SK-N-SH (cell line): ENCODE measurements around the gene GLRB. TPM values are rescaled to one million over a fixed set of nuclear protein-coding genes. Genes with fewer than 3 reads are reported as not detected.

Source experiments
- CTCF ChIA-PET: fragments of 300-600, 350-600 bp; formaldehyde crosslinking; extraction: SDS; loops from one replicate; lab custom pipeline; 2021; lab: Yijun Ruan, JAX
- POLR2A ChIA-PET: fragments of 350-600 bp; sonication (Branson Sonifier 250); formaldehyde crosslinking; extraction: SDS; loops from one replicate; lab custom pipeline; 2020; ENCODE audit warnings: antibody characterized with exemption, inconsistent platforms; lab: Yijun Ruan, JAX
- DNase-seq: peaks from one replicate; pipeline ENCODE4 v3.0.0; 2012
- H2AFZ ChIP-seq: fragments of 200-600 bp; sonication (generic); 2 replicates; pipeline ENCODE4 v1.8.1; 2016; ENCODE audit warnings: antibody characterized with exemption, mild to moderate bottlenecking, low read depth
- H3F3A ChIP-seq: fragments of 200-600 bp; sonication (generic); replicated peaks from 2 replicates; pipeline ENCODE3; 2016; ENCODE audit warnings: antibody characterized with exemption, mild to moderate bottlenecking; ENCODE audit not compliant: insufficient read depth
- H3K27ac ChIP-seq, 2 experiments: fragments of 200-500 bp in 1 of 2; fragments of 200-600 bp in 1 of 2; sonication (Bioruptor generic) in 1 of 2; sonication (generic), shearing (Covaris generic) in 1 of 2; 2 replicates each; pipeline versions ENCODE4 v1.5.1 to v1.6.1; 2014 to 2016; ENCODE audit warnings: low read depth in 2 of 2, inconsistent platforms in 1 of 2, low read length in 1 of 2, mild to moderate bottlenecking in 1 of 2, mixed read lengths in 1 of 2
- H3K27me3 ChIP-seq: fragments of 200-600 bp; sonication (generic), shearing (Covaris generic); 2 replicates; pipeline ENCODE4 v1.6.1; 2016; ENCODE audit warnings: mixed run types; ENCODE audit not compliant: insufficient read depth
- H3K36me3 ChIP-seq, 2 experiments: fragments of 200-500 bp in 1 of 2; fragments of 200-600 bp in 1 of 2; sonication (Bioruptor generic) in 1 of 2; sonication (generic) in 1 of 2; replicated peaks in 1 of 2; 2 replicates each; pipeline versions ENCODE3 to v1.5.1; 2014 to 2016; ENCODE audit warnings: low read length in 1 of 2, mild to moderate bottlenecking in 1 of 2; ENCODE audit not compliant: insufficient read depth in 2 of 2, control insufficient read depth in 1 of 2
- H3K4me1 ChIP-seq, 2 experiments: fragments of 200-500 bp in 1 of 2; fragments of 200-600 bp in 1 of 2; sonication (Bioruptor generic) in 1 of 2; sonication (generic), shearing (Covaris generic) in 1 of 2; 2 replicates each; pipeline versions ENCODE4 v1.5.1 to v1.6.1; 2014 to 2016; ENCODE audit warnings: low read depth in 1 of 2, low read length in 1 of 2, mixed run types in 1 of 2; ENCODE audit not compliant: insufficient read depth in 2 of 2, control insufficient read depth in 1 of 2
- H3K4me2 ChIP-seq: fragments of 200-600 bp; sonication (generic), shearing (Covaris generic); 2 replicates; pipeline ENCODE4 v1.6.1; 2017; ENCODE audit warnings: mixed run types
- H3K4me3 ChIP-seq, 2 experiments: fragments of 200-500 bp in 1 of 2; fragments of 200-600 bp in 1 of 2; sonication (Bioruptor generic) in 1 of 2; sonication (generic), shearing (Covaris generic) in 1 of 2; 2 replicates each; pipeline versions ENCODE4 v1.5.1 to v1.8.1; 2014 to 2016; ENCODE audit warnings: low read depth in 2 of 2, inconsistent platforms in 1 of 2, low read length in 1 of 2, mild to moderate bottlenecking in 1 of 2, mixed read lengths in 1 of 2, moderate library complexity in 1 of 2
- H3K79me2 ChIP-seq: fragments of 200-600 bp; sonication (generic); 2 replicates; pipeline ENCODE4 v1.8.1; 2017; ENCODE audit warnings: mild to moderate bottlenecking; ENCODE audit not compliant: insufficient read depth
- H3K9ac ChIP-seq: fragments of 200-600 bp; sonication (generic); 2 replicates; pipeline ENCODE4 v1.6.1; 2017; ENCODE audit warnings: mixed run types
- H3K9me2 ChIP-seq: fragments of 200-600 bp; sonication (generic); 2 replicates; pipeline ENCODE4 v1.6.1; 2017; ENCODE audit warnings: mixed run types
- H3K9me3 ChIP-seq: fragments of 200-600 bp; sonication (generic); 2 replicates; pipeline ENCODE4 v1.6.1; 2017; ENCODE audit warnings: mixed run types, mild to moderate bottlenecking, moderate library complexity
- H4K20me1 ChIP-seq: fragments of 200-600 bp; sonication (generic); 2 replicates; pipeline ENCODE4 v1.6.1; 2017; ENCODE audit warnings: mild to moderate bottlenecking, mixed run types; ENCODE audit not compliant: insufficient read depth
- GABPA ChIP-seq: IDR thresholded peaks from 2 replicates; pipeline ENCODE4 v1.4.0; 2012; ENCODE audit warnings: low read depth, mild to moderate bottlenecking
- MEF2A ChIP-seq: IDR thresholded peaks from 2 replicates; pipeline ENCODE4 v1.4.0; 2012; ENCODE audit warnings: low read depth, borderline replicate concordance
- MXI1 ChIP-seq: IDR thresholded peaks from 2 replicates; pipeline ENCODE4 v1.6.1; 2012; ENCODE audit warnings: mild to moderate bottlenecking, low read depth, low read length, improper control_type of control experiment
- NFIC ChIP-seq: IDR thresholded peaks from 2 replicates; pipeline ENCODE4 v1.4.0; 2012; ENCODE audit warnings: borderline replicate concordance
- POLR2AphosphoS5 ChIP-seq: IDR thresholded peaks from 2 replicates; pipeline ENCODE4 v1.6.1; 2012; ENCODE audit warnings: low read depth, low read length
- RAD21 ChIP-seq: IDR thresholded peaks from 2 replicates; pipeline ENCODE4 v1.6.1; 2012; ENCODE audit warnings: mild to moderate bottlenecking, low read length
- RCOR1 ChIP-seq: fragments of 150-350 bp; IDR thresholded peaks from 2 replicates; pipeline ENCODE4 v1.6.1; 2017; ENCODE audit warnings: antibody characterized with exemption, low read length
- RXRA ChIP-seq: IDR thresholded peaks from 2 replicates; pipeline ENCODE4 v1.4.0; 2012; ENCODE audit warnings: low read depth, mild to moderate bottlenecking, borderline replicate concordance
- SIN3A ChIP-seq: IDR thresholded peaks from 2 replicates; pipeline ENCODE4 v1.6.1; 2012; ENCODE audit warnings: low read depth, mild to moderate bottlenecking, low read length, moderate library complexity, borderline replicate concordance
- SMC3 ChIP-seq: IDR thresholded peaks from 2 replicates; pipeline ENCODE4 v1.6.1; 2012; ENCODE audit warnings: low read depth, low read length, improper control_type of control experiment
- TAF1 ChIP-seq: IDR thresholded peaks from 2 replicates; pipeline ENCODE4 v1.6.1; 2012; ENCODE audit warnings: low read depth, mild to moderate bottlenecking, low read length, moderate library complexity, borderline replicate concordance
- TCF12 ChIP-seq: IDR thresholded peaks from 2 replicates; pipeline ENCODE4 v1.4.0; 2012
- WGBS: methylation state at CpG from one replicate; pipeline ENCODE4 v1.1.6; 2017; ENCODE audit warnings: low lambda C conversion rate; 5-methylcytosine and 5-hydroxymethylcytosine counted together
- polyA plus RNA-seq, 3 experiments: library from polyadenylated mRNA; depleted of rRNA; stranded (reverse); fragments of >200 nt; gene quantifications; 2 replicates each; pipeline ENCODE4 v1.2.3, GENCODE V29; 2012
- TF ChIP-seq, protein P1 (sequence below): fragments of 150-350 bp; IDR thresholded peaks from 2 replicates; pipeline ENCODE4 v1.6.1; 2016; ENCODE audit warnings: mild to moderate bottlenecking, low read depth, low read length
- TF ChIP-seq, protein P2 (sequence below): IDR thresholded peaks from 2 replicates; pipeline ENCODE4 v1.4.0; 2012; ENCODE audit warnings: low read depth
- TF ChIP-seq, protein P3 (sequence below): IDR thresholded peaks from 2 replicates; pipeline ENCODE4; 2012
- TF ChIP-seq, protein P4 (sequence below): fragments of 150-350 bp; IDR thresholded peaks from 2 replicates; pipeline ENCODE4 v1.6.1; 2017; ENCODE audit warnings: antibody characterized with exemption, low read length, low read depth, borderline replicate concordance

GLRB gene
- polyA plus RNA-seq, 1 of the 3 experiments (the other 2 are of a cell fraction), result 7.6 TPM

DNA sequence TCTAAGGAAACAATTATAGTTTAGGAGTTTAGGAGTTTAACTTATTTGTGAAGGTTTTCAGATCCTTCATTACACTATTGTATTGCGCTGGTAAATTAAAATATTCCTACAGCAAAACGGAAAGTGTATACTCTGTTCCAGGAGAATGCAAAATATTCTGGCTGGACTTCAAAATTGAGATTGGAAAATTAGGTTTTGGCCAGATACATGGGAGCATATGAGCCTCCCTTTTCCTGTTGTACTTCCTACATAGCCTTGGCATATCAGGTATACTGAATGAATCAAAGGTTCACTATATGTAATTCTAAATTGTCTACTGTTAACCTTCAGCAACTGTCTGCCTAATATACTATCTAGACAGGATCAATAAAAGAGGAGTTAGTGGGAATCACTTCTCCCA is 119.4 kb downstream of the GLRB start:
- TF ChIP-seq TCF12, result no peak
- no peak for TF ChIP-seq SMC3
- TF ChIP-seq, protein P1, sequence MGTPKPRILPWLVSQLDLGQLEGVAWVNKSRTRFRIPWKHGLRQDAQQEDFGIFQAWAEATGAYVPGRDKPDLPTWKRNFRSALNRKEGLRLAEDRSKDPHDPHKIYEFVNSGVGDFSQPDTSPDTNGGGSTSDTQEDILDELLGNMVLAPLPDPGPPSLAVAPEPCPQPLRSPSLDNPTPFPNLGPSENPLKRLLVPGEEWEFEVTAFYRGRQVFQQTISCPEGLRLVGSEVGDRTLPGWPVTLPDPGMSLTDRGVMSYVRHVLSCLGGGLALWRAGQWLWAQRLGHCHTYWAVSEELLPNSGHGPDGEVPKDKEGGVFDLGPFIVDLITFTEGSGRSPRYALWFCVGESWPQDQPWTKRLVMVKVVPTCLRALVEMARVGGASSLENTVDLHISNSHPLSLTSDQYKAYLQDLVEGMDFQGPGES, result no peak
- TF ChIP-seq GABPA, result no peak
- TF ChIP-seq MXI1, result no peak
- TF ChIP-seq TAF1, result no peak
- no peak for TF ChIP-seq RCOR1
- CTCF ChIA-PET, result interaction anchor here (1.0 kb wide), 1 partner anchor 225 kb away, joined by 3 read pairs; no protein-coding TSS in a partner anchor

DNA sequence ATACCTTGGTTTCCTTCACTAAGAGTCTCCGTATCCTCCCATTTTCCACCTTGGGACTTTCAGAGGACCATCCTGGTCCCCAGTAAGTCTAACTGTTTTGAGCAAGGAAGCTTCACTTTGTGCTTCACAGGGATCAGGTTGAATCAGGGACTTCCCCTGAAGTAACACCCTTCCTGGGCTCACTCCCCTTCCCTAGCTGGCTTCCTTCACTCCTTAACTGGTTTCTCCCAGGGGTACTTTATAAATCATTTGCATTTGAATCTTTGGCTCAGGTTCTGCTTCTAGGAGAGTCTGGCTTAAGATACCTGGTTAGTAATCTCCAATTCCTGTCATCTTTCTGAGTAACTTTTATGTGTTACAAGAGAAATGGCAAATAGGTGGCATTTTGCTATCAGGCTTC is 120.1 kb downstream of the GLRB start:
- CTCF ChIA-PET, result no interaction called here
- Histone ChIP-seq H3F3A (no peaks in the 10 kb centered on the region), H4K20me1 (no peaks in the 10 kb centered on the region), H3K4me1 (no peaks in the 10 kb centered on the region)
- TF ChIP-seq MXI1 (no peak), RXRA (no peak)
- TF ChIP-seq, protein P1, result no peak
- TF ChIP-seq, all 33 proteins: peak for 0
- Histone ChIP-seq H3K9me3 (no peaks in the 10 kb centered on the region), H3K9me2 (no peaks in the 10 kb centered on the region), H3K4me2 (no peak overlapping the region), H3K27ac (no peak overlapping the region), H3K9ac (no peak overlapping the region), H3K4me3 (no peak overlapping the region), H3K27me3 (no peaks in the 10 kb centered on the region; the same call in 1 of the 2 replicates), H3K36me3 (no peaks in the 10 kb centered on the region), H3K79me2 (no peaks in the 10 kb centered on the region), H2AFZ (no peak overlapping the region)
- POLR2A ChIA-PET, result no interaction called here
- no peak for DNase-seq
- 81% methylated on average over 1 of the region's 1 CpG for whole genome bisulfite sequencing

More for the DNA sequence above, 119.4 kb downstream of the GLRB start:
- H4K20me1 ChIP-seq, result no peaks in the 10 kb centered on the region
- H3K36me3 ChIP-seq, result no peaks in the 10 kb centered on the region
- POLR2A ChIA-PET, result no interaction called here
- H3K4me1 ChIP-seq, result no peaks in the 10 kb centered on the region
- no peak overlapping the region for H3K4me3 ChIP-seq
- H3F3A ChIP-seq, result no peaks in the 10 kb centered on the region
- H3K27me3 ChIP-seq, result no peaks in the 10 kb centered on the region; the same call in 1 of the 2 replicates
- no peak overlapping the region for H3K9ac ChIP-seq
- no peaks in the 10 kb centered on the region for H3K9me3 ChIP-seq
- no peak overlapping the region for H3K4me2 ChIP-seq
- H3K79me2 ChIP-seq, result no peaks in the 10 kb centered on the region
- H2AFZ ChIP-seq, result no peak overlapping the region
- 81% methylated on average over 2 of the region's 2 CpGs for WGBS
- no peak for DNase-seq
- no peak overlapping the region for H3K27ac ChIP-seq
- no peaks in the 10 kb centered on the region for H3K9me2 ChIP-seq

DNA sequence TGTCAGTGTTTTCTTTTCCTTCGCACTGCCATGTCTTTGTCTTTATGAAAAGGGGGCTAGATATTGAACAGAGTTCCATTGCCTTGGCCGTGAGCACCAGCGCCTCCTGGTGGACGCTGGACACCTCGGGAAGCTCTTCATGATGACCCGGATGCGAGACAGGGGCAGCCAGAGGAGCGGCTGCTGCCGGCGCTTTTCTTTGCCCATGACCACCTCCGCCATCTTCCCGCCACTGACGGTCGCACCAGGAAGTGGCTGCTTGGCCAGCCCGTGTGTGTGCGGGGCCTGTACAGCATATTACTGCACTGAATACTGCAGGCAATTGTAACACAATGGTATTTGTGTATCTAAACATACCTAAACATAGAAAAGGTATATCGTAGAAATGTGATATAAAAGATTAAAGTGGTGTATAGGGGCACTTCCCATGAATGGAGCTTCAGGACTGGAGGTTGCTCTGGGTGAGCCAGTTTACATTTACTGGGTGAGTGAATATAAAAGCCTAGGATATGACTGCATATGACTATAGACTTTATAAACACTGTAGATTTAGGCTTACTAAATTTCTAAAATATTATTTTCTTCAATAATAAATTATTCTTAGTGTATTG is 128.8 kb downstream of the GLRB start:
- Histone ChIP-seq H3K4me3 (no peak overlapping the region; a peak in 1 of 4 replicates), H3K27me3 (no peaks in the 10 kb centered on the region), H3K9ac (no peak overlapping the region), H3K36me3 (no peaks in the 10 kb centered on the region), H3K4me1 (no peaks in the 10 kb centered on the region), H3K9me3 (no peaks in the 10 kb centered on the region), H3K79me2 (no peaks in the 10 kb centered on the region), H3K27ac (no peak overlapping the region), H3K9me2 (no peaks in the 10 kb centered on the region), H3K4me2 (no peak overlapping the region), H2AFZ (no peak overlapping the region), H4K20me1 (no peaks in the 10 kb centered on the region), H3F3A (no peaks in the 10 kb centered on the region)
- WGBS, result 73% methylated on average over 16 of the region's 17 CpGs
- DNase-seq, result peak; percentile 30
- ChIA-PET POLR2A (no interaction called here), CTCF (interaction anchor here (0.9 to 1.1 kb wide), 3 partner anchors 10 to 150 kb away, joined by 3 to 4 read pairs (median 3); no protein-coding TSS in a partner anchor)
- TF ChIP-seq NFIC (no peak), SMC3 (peak; percentile 19; the same call in 1 of the 2 replicates), RCOR1 (no peak), MEF2A (no peak), RAD21 (peak; percentile 18; the same call in 1 of the 2 replicates), MXI1 (no peak), SIN3A (no peak), POLR2AphosphoS5 (no peak)
- TF ChIP-seq, protein P2, sequence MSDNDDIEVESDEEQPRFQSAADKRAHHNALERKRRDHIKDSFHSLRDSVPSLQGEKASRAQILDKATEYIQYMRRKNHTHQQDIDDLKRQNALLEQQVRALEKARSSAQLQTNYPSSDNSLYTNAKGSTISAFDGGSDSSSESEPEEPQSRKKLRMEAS, result no peak
- TF ChIP-seq, protein P3, sequence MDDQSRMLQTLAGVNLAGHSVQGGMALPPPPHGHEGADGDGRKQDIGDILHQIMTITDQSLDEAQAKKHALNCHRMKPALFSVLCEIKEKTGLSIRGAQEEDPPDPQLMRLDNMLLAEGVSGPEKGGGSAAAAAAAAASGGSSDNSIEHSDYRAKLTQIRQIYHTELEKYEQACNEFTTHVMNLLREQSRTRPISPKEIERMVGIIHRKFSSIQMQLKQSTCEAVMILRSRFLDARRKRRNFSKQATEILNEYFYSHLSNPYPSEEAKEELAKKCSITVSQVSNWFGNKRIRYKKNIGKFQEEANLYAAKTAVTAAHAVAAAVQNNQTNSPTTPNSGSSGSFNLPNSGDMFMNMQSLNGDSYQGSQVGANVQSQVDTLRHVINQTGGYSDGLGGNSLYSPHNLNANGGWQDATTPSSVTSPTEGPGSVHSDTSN, result no peak
- TF ChIP-seq, protein P4, sequence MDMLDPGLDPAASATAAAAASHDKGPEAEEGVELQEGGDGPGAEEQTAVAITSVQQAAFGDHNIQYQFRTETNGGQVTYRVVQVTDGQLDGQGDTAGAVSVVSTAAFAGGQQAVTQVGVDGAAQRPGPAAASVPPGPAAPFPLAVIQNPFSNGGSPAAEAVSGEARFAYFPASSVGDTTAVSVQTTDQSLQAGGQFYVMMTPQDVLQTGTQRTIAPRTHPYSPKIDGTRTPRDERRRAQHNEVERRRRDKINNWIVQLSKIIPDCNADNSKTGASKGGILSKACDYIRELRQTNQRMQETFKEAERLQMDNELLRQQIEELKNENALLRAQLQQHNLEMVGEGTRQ, result no peak
